ENCODE measurements around the gene TBC1D9B. TPM values are rescaled to one million over a fixed set of nuclear protein-coding genes. Genes with fewer than 3 reads are reported as not detected.
A peak's percentile ranks its signal among the peaks of the same experiment; 100 is the strongest.
"Not testable (repeated sequence)": the region's sequence is repeated elsewhere in the genome, so short reads cannot be mapped to it uniquely, and the experiment has no call there.

The TBC1D9B gene
- total and polyA plus RNA-seq, 8 donors = 80.6 to 124 (median 97.0) TPM

DNA sequence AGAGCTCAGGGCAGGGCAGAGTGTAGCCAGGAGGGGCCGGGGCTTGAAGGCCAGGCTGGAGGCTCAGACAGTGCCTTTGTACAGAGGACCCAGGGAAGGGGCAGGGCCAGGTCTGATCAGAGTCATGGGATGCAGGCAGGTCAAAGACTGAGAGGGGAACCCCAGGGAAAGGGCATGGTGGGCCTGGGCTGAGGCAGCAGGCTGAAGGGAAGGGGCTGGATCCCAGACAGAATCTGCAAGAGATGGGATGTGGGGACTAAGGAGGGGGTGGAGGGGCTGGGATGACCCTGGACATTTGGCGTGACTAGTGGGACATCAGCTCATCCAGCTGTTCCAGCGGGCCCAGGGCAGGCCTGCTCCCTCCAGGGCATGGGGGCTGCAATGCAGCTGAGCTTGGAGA lies 33.6 kb downstream of the TBC1D9B start:
- peaks cover 0 to 96% of the 10 kb centered on the region in 2 donors for H3K36me3 ChIP-seq
- no peaks in the 10 kb centered on the region for H3K9me3 ChIP-seq
- DNase-seq = peak in 1 of 4 donors; percentile 34
- intact Hi-C loops (cut with DNase I) = no loop called here
- H3K4me1 ChIP-seq = peaks cover 0 to 4% of the 10 kb centered on the region in 2 donors
- no peak for ATAC-seq
- TF ChIP-seq, protein P1, sequence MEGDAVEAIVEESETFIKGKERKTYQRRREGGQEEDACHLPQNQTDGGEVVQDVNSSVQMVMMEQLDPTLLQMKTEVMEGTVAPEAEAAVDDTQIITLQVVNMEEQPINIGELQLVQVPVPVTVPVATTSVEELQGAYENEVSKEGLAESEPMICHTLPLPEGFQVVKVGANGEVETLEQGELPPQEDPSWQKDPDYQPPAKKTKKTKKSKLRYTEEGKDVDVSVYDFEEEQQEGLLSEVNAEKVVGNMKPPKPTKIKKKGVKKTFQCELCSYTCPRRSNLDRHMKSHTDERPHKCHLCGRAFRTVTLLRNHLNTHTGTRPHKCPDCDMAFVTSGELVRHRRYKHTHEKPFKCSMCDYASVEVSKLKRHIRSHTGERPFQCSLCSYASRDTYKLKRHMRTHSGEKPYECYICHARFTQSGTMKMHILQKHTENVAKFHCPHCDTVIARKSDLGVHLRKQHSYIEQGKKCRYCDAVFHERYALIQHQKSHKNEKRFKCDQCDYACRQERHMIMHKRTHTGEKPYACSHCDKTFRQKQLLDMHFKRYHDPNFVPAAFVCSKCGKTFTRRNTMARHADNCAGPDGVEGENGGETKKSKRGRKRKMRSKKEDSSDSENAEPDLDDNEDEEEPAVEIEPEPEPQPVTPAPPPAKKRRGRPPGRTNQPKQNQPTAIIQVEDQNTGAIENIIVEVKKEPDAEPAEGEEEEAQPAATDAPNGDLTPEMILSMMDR (IDR thresholded peaks at IDR 0.05) = no peak
- H3K27ac ChIP-seq = no peak overlapping the region
- H3K4me3 ChIP-seq = no peak overlapping the region
- H3K27me3 ChIP-seq = no peaks in the 10 kb centered on the region

DNA sequence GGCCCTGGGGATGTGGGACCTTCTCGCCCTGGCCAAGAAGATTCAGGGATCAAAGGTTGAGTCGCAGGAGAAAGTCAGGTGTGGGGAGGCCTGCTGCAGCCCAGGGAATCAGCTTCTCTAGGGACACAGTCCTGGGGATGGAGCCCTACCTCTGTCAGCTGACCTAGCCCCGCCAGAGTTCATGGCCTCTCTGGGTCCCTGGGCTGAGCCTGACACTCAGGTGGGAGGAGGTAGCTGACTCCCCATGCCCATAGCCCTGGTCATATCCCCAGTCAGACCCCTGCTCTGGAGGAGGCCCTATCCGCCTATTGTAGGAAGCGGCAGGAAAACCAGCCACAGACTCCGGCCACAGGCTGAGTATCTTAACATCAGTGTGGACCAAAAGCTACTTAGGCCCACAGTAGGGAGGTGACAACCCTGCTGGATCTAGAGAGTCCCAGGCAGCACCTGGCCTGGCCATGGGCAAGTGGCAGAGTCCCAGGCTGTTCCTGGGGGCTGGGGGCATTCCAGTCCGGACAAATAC lies 34.0 kb downstream of the TBC1D9B start:
- no peaks in the 10 kb centered on the region for H3K27me3 ChIP-seq
- H3K4me3 ChIP-seq = no peak overlapping the region
- no peaks in the 10 kb centered on the region for H3K9me3 ChIP-seq
- DNase-seq (peak in 1 of 4 donors; percentile 39), ATAC-seq (no peak)
- peaks cover 0 to 4% of the 10 kb centered on the region in 2 donors for H3K4me1 ChIP-seq
- intact Hi-C loops (cut with DNase I) = no loop called here
- TF ChIP-seq, protein P1 (IDR thresholded peaks at IDR 0.05) = no peak
- no peak overlapping the region for H3K27ac ChIP-seq
- peaks cover 0 to 96% of the 10 kb centered on the region in 2 donors for H3K36me3 ChIP-seq

DNA sequence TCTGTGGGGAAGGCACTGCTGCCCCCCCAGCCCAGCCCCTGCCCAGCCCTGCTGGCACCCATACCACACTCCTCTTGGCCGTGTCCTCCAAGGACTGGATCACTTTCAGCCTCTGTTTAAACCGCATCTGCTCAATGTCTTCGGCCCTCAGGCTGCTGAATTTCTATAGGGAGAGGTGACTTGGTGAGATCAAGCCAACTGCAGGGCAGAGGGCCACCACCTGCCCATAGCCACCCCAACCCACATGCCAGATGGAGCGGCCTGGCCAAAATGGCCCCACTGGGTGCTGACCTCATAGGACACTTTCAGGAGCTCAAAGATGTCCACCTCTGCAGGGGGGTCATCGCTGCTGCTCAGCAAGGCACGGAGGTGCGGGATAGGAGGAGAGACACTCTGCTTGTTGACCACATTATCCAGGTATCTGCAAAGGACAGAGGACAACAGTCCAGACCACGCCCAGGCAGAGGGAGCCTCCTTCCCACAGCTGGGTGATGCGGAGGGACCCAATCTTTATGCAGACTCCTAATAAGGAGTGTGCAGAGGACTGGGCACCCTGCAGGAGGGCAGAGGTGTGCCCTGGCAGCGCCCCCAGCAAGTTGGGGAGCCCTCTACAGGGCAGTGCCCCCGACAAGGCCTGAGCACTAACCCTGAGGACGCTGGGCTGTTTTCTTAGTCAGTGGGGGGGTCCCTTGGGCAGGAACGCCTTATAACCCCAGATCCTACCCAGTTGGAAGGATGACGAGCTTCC lies 34.7 kb downstream of the TBC1D9B start:
- ATAC-seq (no peak), DNase-seq (peak in 1 of 4 donors; percentile 61)
- no peak overlapping the region for H3K4me3 ChIP-seq
- no peaks in the 10 kb centered on the region for H3K9me3 ChIP-seq
- no peaks in the 10 kb centered on the region for H3K27me3 ChIP-seq
- intact Hi-C loops (cut with DNase I) = no loop called here
- H3K4me1 ChIP-seq = peaks cover 0 to 4% of the 10 kb centered on the region in 2 donors
- TF ChIP-seq, protein P1 (IDR thresholded peaks at IDR 0.05) = no peak
- no peak overlapping the region for H3K27ac ChIP-seq
- H3K36me3 ChIP-seq = peaks cover 0 to 96% of the 10 kb centered on the region in 2 donors

DNA sequence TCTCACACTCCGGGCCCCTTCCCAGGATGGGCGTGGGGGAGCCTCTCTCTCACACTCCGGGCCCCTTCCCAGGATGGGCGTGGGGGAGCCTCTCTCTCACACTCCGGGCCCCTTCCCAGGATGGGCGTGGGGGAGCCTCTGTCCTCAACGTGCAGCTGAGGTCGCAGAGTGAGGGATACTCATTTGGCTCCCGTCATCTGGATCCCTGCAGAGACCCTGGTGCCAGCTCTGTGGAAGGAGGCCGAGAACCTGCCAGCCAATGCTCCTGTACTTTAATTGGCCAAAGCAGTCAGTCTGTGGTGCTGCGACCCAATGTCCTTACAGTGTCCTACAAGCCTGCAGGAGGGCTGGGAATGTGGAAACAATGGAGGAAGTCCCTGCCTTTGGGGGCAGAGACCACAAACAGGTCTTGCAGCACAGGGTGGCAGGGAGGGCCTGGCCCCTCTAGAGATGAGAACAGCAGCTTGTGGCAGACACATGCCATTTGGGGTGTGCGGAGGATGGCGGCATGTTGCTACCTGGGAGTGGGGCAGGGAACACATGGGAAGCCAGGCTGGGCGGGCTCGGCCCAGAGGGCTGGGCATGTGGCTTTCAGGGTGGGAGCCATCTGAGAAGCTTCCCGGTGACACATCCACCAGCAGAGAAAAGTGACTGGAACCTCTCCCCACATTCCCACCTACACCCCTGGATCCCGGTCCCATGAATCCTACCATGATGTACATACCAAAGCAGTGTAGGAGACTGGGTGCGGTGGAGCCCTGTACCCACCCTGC lies 35.5 kb downstream of the TBC1D9B start:
- peak in 1 of 4 donors; percentile 63 for DNase-seq
- no peak for ATAC-seq
- peaks cover 0 to 96% of the 10 kb centered on the region in 2 donors for H3K36me3 ChIP-seq
- no peak overlapping the region for H3K4me3 ChIP-seq
- no peaks in the 10 kb centered on the region for H3K27me3 ChIP-seq
- H3K9me3 ChIP-seq = no peaks in the 10 kb centered on the region
- TF ChIP-seq, protein P1 (IDR thresholded peaks at IDR 0.05) = no peak
- no peak overlapping the region for H3K27ac ChIP-seq
- intact Hi-C loops (cut with DNase I) = no loop called here
- H3K4me1 ChIP-seq = peaks cover 0 to 4% of the 10 kb centered on the region in 2 donors

DNA sequence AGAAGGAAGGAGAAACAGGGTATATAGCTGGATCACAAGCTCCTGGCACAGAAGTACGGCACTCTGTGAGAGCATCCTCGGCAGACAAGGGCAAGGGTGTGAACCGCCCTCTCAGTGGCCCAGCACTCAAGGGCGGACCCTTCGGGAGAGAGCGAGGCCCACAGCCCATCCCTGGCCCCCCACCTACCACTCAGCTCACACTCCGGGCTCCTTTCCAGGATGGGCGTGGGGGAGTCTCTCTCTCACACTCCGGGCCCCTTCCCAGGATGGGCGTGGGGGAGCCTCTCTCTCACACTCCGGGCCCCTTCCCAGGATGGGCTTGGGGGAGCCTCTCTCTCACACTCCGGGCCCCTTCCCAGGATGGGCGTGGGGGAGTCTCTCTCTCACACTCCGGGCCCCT lies 36.2 kb downstream of the TBC1D9B start:
- H3K9me3 ChIP-seq; H3K4me3 ChIP-seq; H3K27me3 ChIP-seq; intact Hi-C loops (cut with DNase I); ATAC-seq; H3K4me1 ChIP-seq; H3K27ac ChIP-seq: not testable (repeated sequence)
- peaks cover 0 to 98% of the 10 kb centered on the region in 2 donors for H3K36me3 ChIP-seq
- DNase-seq = peak in 1 of 4 donors; percentile 25
